SK-N-SH treated with all-trans-retinoic acid at 6 μM for 48 hours (cell line): ENCODE data around the gene KLK8.

ENCODE experiments used
- ATAC-seq: fragments of 200-7000 bp; cut with Tn5 transposase; 3 replicates; pipeline ENCODE4 v1.9.1; 2020; ENCODE audit warnings: mild to moderate bottlenecking, moderate library complexity
- ARNTL ChIP-seq: fragments of 450-650 bp; formaldehyde crosslinking; IDR thresholded peaks from 2 replicates; pipeline ENCODE4 v1.5.0; 2020; ENCODE audit warnings: low read depth, mild to moderate bottlenecking, moderate library complexity, borderline replicate concordance
- BACH2 ChIP-seq: fragments of 250-450 bp; sonication (Bioruptor Pico); IDR thresholded peaks from 2 replicates; pipeline ENCODE4 v1.9.0; 2021; ENCODE audit warnings: mild to moderate bottlenecking, borderline replicate concordance
- CREB5 ChIP-seq: fragments of 250-450 bp; sonication (Bioruptor Pico); IDR thresholded peaks from 2 replicates; pipeline ENCODE4 v1.5.1; 2020; ENCODE audit warnings: low read depth, mild to moderate bottlenecking, moderate library complexity
- CSDC2 ChIP-seq: fragments of 250-450 bp; sonication (Bioruptor Pico); IDR thresholded peaks from 2 replicates; pipeline ENCODE4 v1.5.0; 2020; ENCODE audit warnings: mild to moderate bottlenecking, moderate library complexity
- CSRNP3 ChIP-seq: fragments of 250-450 bp; sonication (Bioruptor Pico); IDR thresholded peaks from 2 replicates; pipeline ENCODE4 v1.5.1; 2021; ENCODE audit warnings: mild to moderate bottlenecking, moderate library complexity
- ESRRG ChIP-seq: fragments of 250-450 bp; sonication (Bioruptor Pico); IDR thresholded peaks from 2 replicates; pipeline ENCODE4 v1.6.1; 2021; ENCODE audit warnings: mild to moderate bottlenecking
- GLIS3 ChIP-seq: fragments of 250-450 bp; sonication (Bioruptor Pico); IDR thresholded peaks from 2 replicates; pipeline ENCODE4 v1.5.0; 2020; ENCODE audit warnings: mild to moderate bottlenecking, moderate library complexity
- ISL1 ChIP-seq: fragments of 250-450 bp; sonication (Bioruptor Pico); IDR thresholded peaks from 2 replicates; pipeline ENCODE4 v2.1.2; 2022; ENCODE audit warnings: mild to moderate bottlenecking, moderate library complexity
- OSR1 ChIP-seq: fragments of 250-450 bp; sonication (Bioruptor Pico); IDR thresholded peaks from 2 replicates; pipeline ENCODE4 v1.8.0; 2022; ENCODE audit warnings: moderate library complexity, mild to moderate bottlenecking, inconsistent platforms
- PPARA ChIP-seq: fragments of 250-450 bp; sonication (Bioruptor Pico); IDR thresholded peaks from 2 replicates; pipeline ENCODE4 v1.5.0; 2020; ENCODE audit warnings: mild to moderate bottlenecking, borderline replicate concordance
- RARB ChIP-seq: fragments of 250-450 bp; sonication (Bioruptor Pico); IDR thresholded peaks from 2 replicates; pipeline ENCODE4 v1.8.0; 2021; ENCODE audit warnings: mild to moderate bottlenecking, moderate library complexity
- SNAI2 ChIP-seq: fragments of 250-450 bp; sonication (Bioruptor Pico); IDR thresholded peaks from 2 replicates; pipeline ENCODE4 v1.5.0; 2020; ENCODE audit warnings: mild to moderate bottlenecking, moderate library complexity
- TCF4 ChIP-seq: fragments of 250-450 bp; sonication (Bioruptor Pico); IDR thresholded peaks from 2 replicates; pipeline ENCODE4 v1.8.0; 2021; ENCODE audit warnings: mild to moderate bottlenecking, moderate library complexity, borderline replicate concordance
- TOX ChIP-seq: fragments of 250-450 bp; sonication (Bioruptor Pico); IDR thresholded peaks from 2 replicates; pipeline ENCODE4 v1.8.0; 2021; ENCODE audit warnings: mild to moderate bottlenecking, moderate library complexity, borderline replicate concordance
- ZFP3 ChIP-seq: fragments of 250-450 bp; sonication (Bioruptor Pico); IDR thresholded peaks from 2 replicates; pipeline ENCODE4 v1.5.0; 2020; ENCODE audit warnings: mild to moderate bottlenecking, moderate library complexity
- ZFP30 ChIP-seq: fragments of 450-650 bp; formaldehyde crosslinking; IDR thresholded peaks from 2 replicates; pipeline ENCODE4 v1.5.0; 2022; ENCODE audit warnings: mild to moderate bottlenecking, moderate library complexity
- ZNF565 ChIP-seq: fragments of 450-650 bp; formaldehyde crosslinking; conservative IDR thresholded peaks from 2 replicates; pipeline ENCODE4 v1.5.0; 2020; ENCODE audit warnings: low read depth, mild to moderate bottlenecking, moderate library complexity
- ZNF70 ChIP-seq: fragments of 450-650 bp; formaldehyde crosslinking; IDR thresholded peaks from 2 replicates; pipeline ENCODE4 v1.5.0; 2020; ENCODE audit warnings: mild to moderate bottlenecking, moderate library complexity
- ZNF8 ChIP-seq: fragments of 450-650 bp; formaldehyde crosslinking; IDR thresholded peaks from 2 replicates; pipeline ENCODE4 v1.5.0; 2020; ENCODE audit warnings: mild to moderate bottlenecking, moderate library complexity
- TF ChIP-seq, protein P1 (sequence below): fragments of 250-450 bp; sonication (Bioruptor Pico); IDR thresholded peaks from 2 replicates; pipeline ENCODE4 v1.8.0; 2021; ENCODE audit warnings: low read depth, mild to moderate bottlenecking, moderate library complexity, borderline replicate concordance
- TF ChIP-seq, protein P2 (sequence below): fragments of 250-450 bp; sonication (Bioruptor Pico); IDR thresholded peaks from 2 replicates; pipeline ENCODE4 v1.8.0; 2020; ENCODE audit warnings: mild to moderate bottlenecking, moderate library complexity, borderline replicate concordance

The KLK8 gene

DNA sequence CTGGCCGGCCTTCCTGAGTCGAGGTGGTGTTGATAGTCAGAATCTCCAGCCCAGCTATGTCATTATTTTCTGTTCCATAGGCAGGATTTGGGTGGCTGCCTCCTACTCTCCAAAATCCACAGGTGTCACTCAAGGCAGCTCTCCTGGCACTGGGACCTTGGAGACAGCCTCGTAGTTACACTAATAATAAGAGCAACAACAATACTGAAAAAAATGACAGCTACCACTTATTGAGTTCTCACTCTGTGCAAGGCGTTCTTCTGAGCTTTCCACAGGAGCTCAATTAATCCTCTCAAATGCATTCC is 45.6 kb upstream of the KLK8 start (continued):
- TF ChIP-seq, protein P1, sequence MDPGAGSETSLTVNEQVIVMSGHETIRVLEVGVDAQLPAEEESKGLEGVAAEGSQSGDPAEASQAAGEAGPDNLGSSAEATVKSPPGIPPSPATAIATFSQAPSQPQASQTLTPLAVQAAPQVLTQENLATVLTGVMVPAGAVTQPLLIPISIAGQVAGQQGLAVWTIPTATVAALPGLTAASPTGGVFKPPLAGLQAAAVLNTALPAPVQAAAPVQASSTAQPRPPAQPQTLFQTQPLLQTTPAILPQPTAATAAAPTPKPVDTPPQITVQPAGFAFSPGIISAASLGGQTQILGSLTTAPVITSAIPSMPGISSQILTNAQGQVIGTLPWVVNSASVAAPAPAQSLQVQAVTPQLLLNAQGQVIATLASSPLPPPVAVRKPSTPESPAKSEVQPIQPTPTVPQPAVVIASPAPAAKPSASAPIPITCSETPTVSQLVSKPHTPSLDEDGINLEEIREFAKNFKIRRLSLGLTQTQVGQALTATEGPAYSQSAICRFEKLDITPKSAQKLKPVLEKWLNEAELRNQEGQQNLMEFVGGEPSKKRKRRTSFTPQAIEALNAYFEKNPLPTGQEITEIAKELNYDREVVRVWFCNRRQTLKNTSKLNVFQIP (CRISPR knock-in tag) = no peak

DNA sequence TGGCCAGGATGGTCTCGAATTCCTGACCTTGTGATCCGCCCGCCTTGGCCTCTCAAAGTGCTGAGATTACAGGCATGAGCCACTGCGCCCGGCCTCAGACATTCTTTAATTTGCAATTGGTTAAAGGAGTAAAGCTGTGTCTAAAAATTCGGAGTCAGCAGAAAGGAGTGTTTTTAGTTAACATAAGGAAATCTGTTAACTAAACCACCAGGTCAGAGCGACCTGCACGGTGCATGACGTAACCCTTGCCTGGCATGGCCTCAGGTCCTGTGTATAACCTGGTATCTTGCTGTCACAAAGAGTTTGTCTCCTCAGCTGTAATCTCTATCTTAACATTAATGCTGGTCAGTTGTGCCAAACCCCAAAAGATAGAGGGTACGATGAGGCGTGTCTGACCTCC is 42.9 kb upstream of the KLK8 start:
- ATAC-seq = no peak

DNA sequence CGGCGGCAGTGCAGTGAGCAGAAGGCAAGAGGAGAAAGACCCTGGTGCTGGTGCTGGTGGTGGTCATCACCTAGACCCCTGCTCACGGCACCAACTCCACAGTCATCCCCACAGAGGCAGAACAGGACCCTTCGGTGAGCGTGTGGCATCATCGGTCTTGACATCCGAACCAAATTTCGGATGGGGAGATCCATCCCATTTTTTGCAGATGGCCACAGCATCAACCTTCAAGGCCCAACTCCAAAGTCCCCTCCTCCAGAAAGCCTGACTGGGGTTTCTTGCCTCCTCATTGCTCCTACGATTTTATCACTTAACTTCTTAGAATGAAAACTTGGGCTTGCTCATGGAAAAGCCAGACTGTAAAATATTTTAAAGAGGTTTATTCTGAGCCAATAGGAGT is 42.1 kb upstream of the KLK8 start:
- ATAC-seq = no peak
- no peak for TF ChIP-seq GLIS3
- TF ChIP-seq RARB = no peak
- no peak for TF ChIP-seq ESRRG (CRISPR knock-in tag)
- TF ChIP-seq ZFP30 = no peak
- no peak for TF ChIP-seq OSR1 (CRISPR knock-in tag)
- TF ChIP-seq ISL1 (CRISPR knock-in tag) = no peak
- TF ChIP-seq, protein P2, sequence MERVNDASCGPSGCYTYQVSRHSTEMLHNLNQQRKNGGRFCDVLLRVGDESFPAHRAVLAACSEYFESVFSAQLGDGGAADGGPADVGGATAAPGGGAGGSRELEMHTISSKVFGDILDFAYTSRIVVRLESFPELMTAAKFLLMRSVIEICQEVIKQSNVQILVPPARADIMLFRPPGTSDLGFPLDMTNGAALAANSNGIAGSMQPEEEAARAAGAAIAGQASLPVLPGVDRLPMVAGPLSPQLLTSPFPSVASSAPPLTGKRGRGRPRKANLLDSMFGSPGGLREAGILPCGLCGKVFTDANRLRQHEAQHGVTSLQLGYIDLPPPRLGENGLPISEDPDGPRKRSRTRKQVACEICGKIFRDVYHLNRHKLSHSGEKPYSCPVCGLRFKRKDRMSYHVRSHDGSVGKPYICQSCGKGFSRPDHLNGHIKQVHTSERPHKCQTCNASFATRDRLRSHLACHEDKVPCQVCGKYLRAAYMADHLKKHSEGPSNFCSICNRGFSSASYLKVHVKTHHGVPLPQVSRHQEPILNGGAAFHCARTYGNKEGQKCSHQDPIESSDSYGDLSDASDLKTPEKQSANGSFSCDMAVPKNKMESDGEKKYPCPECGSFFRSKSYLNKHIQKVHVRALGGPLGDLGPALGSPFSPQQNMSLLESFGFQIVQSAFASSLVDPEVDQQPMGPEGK = no peak
- TF ChIP-seq ZNF70 (CRISPR knock-in tag) = no peak
- TF ChIP-seq BACH2 (CRISPR knock-in tag) = no peak
- TF ChIP-seq CREB5 = no peak
- no peak for TF ChIP-seq ZNF8 (CRISPR knock-in tag)
- no peak for TF ChIP-seq TCF4 (CRISPR knock-in tag)
- TF ChIP-seq ZNF565 (CRISPR knock-in tag) = no peak
- no peak for TF ChIP-seq SNAI2 (CRISPR knock-in tag)
- TF ChIP-seq CSRNP3 (CRISPR knock-in tag) = no peak
- no peak for TF ChIP-seq TOX (CRISPR knock-in tag)
- no peak for TF ChIP-seq PPARA (CRISPR knock-in tag)

More for the DNA sequence above, 42.9 kb upstream of the KLK8 start:
- no peak for TF ChIP-seq TCF4 (CRISPR knock-in tag)

GRCh38 chr19:51040151-51040550 is 38.7 kb upstream of the KLK8 start:
- no peak for TF ChIP-seq ARNTL (CRISPR knock-in tag)
- TF ChIP-seq ZNF565 (CRISPR knock-in tag) = no peak
- TF ChIP-seq CREB5 = no peak
- no peak for TF ChIP-seq OSR1 (CRISPR knock-in tag)
- no peak for TF ChIP-seq PPARA (CRISPR knock-in tag)
- no peak for TF ChIP-seq TOX (CRISPR knock-in tag)
- no peak for TF ChIP-seq CSDC2 (CRISPR knock-in tag)
- TF ChIP-seq RARB = no peak
- TF ChIP-seq BACH2 (CRISPR knock-in tag) = no peak
- TF ChIP-seq TCF4 (CRISPR knock-in tag) = no peak
- TF ChIP-seq ISL1 (CRISPR knock-in tag) = no peak
- TF ChIP-seq ZFP3 (CRISPR knock-in tag) = no peak
- TF ChIP-seq, protein P2 = no peak
- TF ChIP-seq, all 23 proteins: peak for 0
- ATAC-seq = no peak
